A549 (cell line): ENCODE data around the gene INPP5A. TPM values are rescaled to one million over a fixed set of nuclear protein-coding genes. Genes with fewer than 3 reads are reported as not detected.

Source experiments
- ATAC-seq, 2 experiments: fragments of 200-7000 bp in 1 of 2; fragments of >200 bp in 1 of 2; cut with Nextera tagmentation in 1 of 2; cut with Tn5 transposase in 1 of 2; 3 replicates each; pipeline versions ENCODE4 v1.8.0 to v1.9.1; 2018 to 2020; ENCODE audit warnings: mild to moderate bottlenecking in 1 of 2, moderate library complexity in 1 of 2
- CTCF ChIA-PET: fragments of 300-600 bp; sonication (Branson Sonifier 250); formaldehyde crosslinking; extraction: SDS; loops from one replicate; lab custom pipeline; 2021; ENCODE audit warnings: antibody characterized with exemption, inconsistent platforms; lab: Yijun Ruan, JAX
- POLR2A ChIA-PET: fragments of 350-600 bp; formaldehyde crosslinking; extraction: SDS; loops from one replicate; lab custom pipeline; 2021; ENCODE audit warnings: antibody characterized with exemption, inconsistent platforms; lab: Yijun Ruan, JAX
- DNase-seq, 2 experiments: peaks; one replicate each; pipeline versions ENCODE4 v3.0.0 to v3.0.0-alpha.2; 2011 to 2016; ENCODE audit warnings: low read depth in 1 of 2, low spot score in 1 of 2
- FAIRE-seq: peaks from 2 replicates; lab custom pipeline; 2011; peaks lifted over from hg19 to GRCh38; lab: Jason Lieb, UNC
- H3K27ac ChIP-seq, 2 experiments: fragments of >200 bp; sonication (Bioruptor Twin); formaldehyde crosslinking; 3 replicates each; pipeline ENCODE4 v1.5.1; 2016 to 2017
- H3K4me1 ChIP-seq: fragments of >200 bp; sonication (Bioruptor Twin); formaldehyde crosslinking; 3 replicates; pipeline ENCODE4 v1.6.1; 2016
- H3K4me2 ChIP-seq: fragments of >200 bp; sonication (Bioruptor Twin); formaldehyde crosslinking; 3 replicates; pipeline ENCODE4 v1.6.1; 2016
- H3K4me3 ChIP-seq: fragments of >200 bp; sonication (Bioruptor Twin); formaldehyde crosslinking; 3 replicates; pipeline ENCODE4 v1.5.1; 2016
- H3K9me3 ChIP-seq: fragments of >200 bp; sonication (Bioruptor Twin); formaldehyde crosslinking; 3 replicates; pipeline ENCODE4 v1.6.1; 2016
- CEBPB ChIP-seq, 2 experiments: fragments of >200 bp in 1 of 2; sonication (Bioruptor Twin) in 1 of 2; formaldehyde crosslinking in 1 of 2; IDR thresholded peaks; 2 replicates each; pipeline ENCODE4 v1.6.1; 2012 to 2016
- EP300 ChIP-seq, 2 experiments: fragments of >200 bp; sonication (Bioruptor Twin); formaldehyde crosslinking; IDR thresholded peaks; 2 replicates in 1 of 2; 3 replicates in 1 of 2; pipeline ENCODE4 v1.6.1; 2016 to 2017
- FOSL2 ChIP-seq, 2 experiments: fragments of 450-650 bp in 1 of 2; fragments of >200 bp in 1 of 2; sonication (Bioruptor Twin) in 1 of 2; formaldehyde crosslinking; IDR thresholded peaks; 2 replicates each; pipeline versions ENCODE4 v1.5.0 to v1.6.1; 2016 to 2020; ENCODE audit warnings: mild to moderate bottlenecking in 1 of 2, moderate library complexity in 1 of 2
- HEYL ChIP-seq: fragments of 250-450 bp; sonication (Bioruptor Pico); IDR thresholded peaks from 2 replicates; pipeline ENCODE4 v1.8.0; 2021; ENCODE audit warnings: mild to moderate bottlenecking, moderate library complexity
- HOXB13 ChIP-seq: fragments of 250-450 bp; sonication (Bioruptor Pico); IDR thresholded peaks from 2 replicates; pipeline ENCODE4 v1.5.0; 2020; ENCODE audit warnings: low read depth, mild to moderate bottlenecking, moderate library complexity
- HOXB5 ChIP-seq: fragments of 250-450 bp; sonication (Bioruptor Pico); IDR thresholded peaks from 2 replicates; pipeline ENCODE4 v1.5.0; 2020; ENCODE audit warnings: mild to moderate bottlenecking, moderate library complexity
- KDM1A ChIP-seq: fragments of 200-600 bp; sonication (generic); IDR thresholded peaks from 2 replicates; pipeline ENCODE4 v1.6.1; 2016; ENCODE audit warnings: low read depth, mild to moderate bottlenecking
- KDM5A ChIP-seq: fragments of 200-600 bp; sonication (generic); IDR thresholded peaks from 2 replicates; pipeline ENCODE4 v1.6.1; 2016; ENCODE audit warnings: antibody characterized with exemption, mild to moderate bottlenecking
- NR3C1 ChIP-seq: fragments of >200 bp; sonication (Bioruptor Twin); formaldehyde crosslinking; IDR thresholded peaks from 3 replicates; pipeline ENCODE4 v1.6.1; 2017
- RNF2 ChIP-seq: fragments of 200-600 bp; sonication (generic); IDR thresholded peaks from 2 replicates; pipeline ENCODE4 v1.6.1; 2016; ENCODE audit warnings: low read depth, mild to moderate bottlenecking, antibody characterized with exemption, moderate library complexity, borderline replicate concordance
- SMC3 ChIP-seq: fragments of >200 bp; sonication (Bioruptor Twin); formaldehyde crosslinking; IDR thresholded peaks from 3 replicates; pipeline ENCODE4 v1.6.1; 2018; ENCODE audit warnings: inconsistent platforms
- SREBF2 ChIP-seq: fragments of 450-650 bp; IDR thresholded peaks from 2 replicates; pipeline ENCODE4 v1.6.1; 2014; ENCODE audit warnings: mild to moderate bottlenecking, moderate library complexity
- TP53 ChIP-seq: fragments of 250-450 bp; sonication (Bioruptor Pico); IDR thresholded peaks from 2 replicates; pipeline ENCODE4 v1.5.0; 2021; ENCODE audit warnings: mild to moderate bottlenecking, moderate library complexity
- ZNF302 ChIP-seq: fragments of 250-450 bp; sonication (Bioruptor Pico); IDR thresholded peaks from 2 replicates; pipeline ENCODE4 v1.9.0; 2021; ENCODE audit warnings: inconsistent platforms, mild to moderate bottlenecking, moderate library complexity
- WGBS: methylation state at CpG from one replicate; pipeline ENCODE4 v1.1.6; 2017; ENCODE audit errors: missing lambda C conversion rate; 5-methylcytosine and 5-hydroxymethylcytosine counted together
- polyA plus RNA-seq, 4 experiments: library from polyadenylated mRNA; depleted of rRNA in 3 of 4; stranded (reverse); fragments of >200 nt; fragmentation: RNase III in 1 of 4; extraction: RNeasy Plus Mini Kit Qiagen cat#74134 plus additional on column Dnase treatment in 1 of 4; gene quantifications; 2 replicates in 3 of 4; 3 replicates in 1 of 4; pipeline ENCODE4 v1.2.3, GENCODE V29; 2011 to 2017
- TF ChIP-seq, protein P1 (sequence below): IDR thresholded peaks from 2 replicates; pipeline ENCODE4 v1.6.1; 2012
- TF ChIP-seq, protein P2 (sequence below): fragments of 200-600 bp; sonication (generic); IDR thresholded peaks from 2 replicates; pipeline ENCODE4 v1.6.1; 2016; ENCODE audit warnings: antibody characterized with exemption, mild to moderate bottlenecking, moderate library complexity
- TF ChIP-seq, protein P3 (sequence below): IDR thresholded peaks from 2 replicates; pipeline ENCODE4 v1.6.1; 2012; ENCODE audit warnings: low read depth, borderline replicate concordance
- TF ChIP-seq, protein P4 (sequence below): fragments of >200 bp; sonication (Bioruptor Twin); formaldehyde crosslinking; IDR thresholded peaks from 3 replicates; pipeline ENCODE4 v1.5.1; 2016
- TF ChIP-seq, protein P5 (sequence below): fragments of 450-650 bp; IDR thresholded peaks from 2 replicates; pipeline ENCODE4 v1.6.1; 2014; ENCODE audit warnings: antibody characterized with exemption
- TF ChIP-seq, protein P6 (sequence below): fragments of 250-450 bp; sonication (Bioruptor Pico); IDR thresholded peaks from 2 replicates; pipeline ENCODE4 v1.5.0; 2020; ENCODE audit warnings: low read depth, mild to moderate bottlenecking, moderate library complexity
- TF ChIP-seq, protein P7 (sequence below): fragments of >200 bp; sonication (Bioruptor Twin); formaldehyde crosslinking; IDR thresholded peaks from 2 replicates; pipeline ENCODE4 v1.6.1; 2016

INPP5A gene
- polyA plus RNA-seq, 2 of the 4 experiments (the other 2 are of a cell fraction) = 13.7 to 15.1 TPM

DNA sequence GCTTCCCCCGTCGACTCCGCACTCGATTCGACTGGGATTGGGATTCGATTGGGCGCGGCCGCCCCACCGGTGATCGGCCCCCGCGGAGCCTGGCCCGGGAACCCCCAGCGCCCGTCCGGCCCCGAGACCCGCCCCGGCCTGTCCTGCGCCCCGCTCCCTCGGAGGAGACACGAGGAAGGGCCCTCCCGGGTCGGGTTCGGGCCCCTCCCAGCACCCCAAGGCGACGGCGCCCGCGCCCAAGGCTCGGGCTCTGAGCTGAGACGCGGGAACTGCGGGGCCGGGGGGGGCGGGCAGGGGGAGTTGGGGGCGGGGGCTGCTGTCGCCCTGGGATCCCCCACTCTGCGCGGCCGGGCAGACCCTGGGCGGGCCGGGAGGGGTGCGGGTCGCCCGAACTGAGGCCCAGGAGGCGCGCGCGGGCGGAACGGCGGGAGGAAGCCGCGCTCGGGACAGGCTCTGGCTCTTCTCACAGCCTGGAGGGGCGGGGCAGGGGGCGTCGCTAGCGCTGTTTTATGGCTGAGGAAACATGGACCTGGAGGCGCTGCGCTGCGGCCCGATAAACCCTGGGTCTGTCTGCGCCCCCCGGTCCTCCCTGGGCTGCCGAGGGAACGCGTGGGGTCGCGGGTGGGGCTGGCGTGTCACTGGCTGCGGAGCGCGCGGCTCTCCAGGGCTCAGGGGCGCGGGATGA lies 250.1 kb downstream of the INPP5A start:
- CTCF ChIA-PET = interaction anchor here (0.7 to 4.6 kb wide), 2 partner anchors 19 to 133 kb away, joined by 3 to 41 read pairs; no protein-coding TSS in a partner anchor
- H3K27ac ChIP-seq = peak overlapping the region in 1 of 2 experiments; percentile 37; a peak in 1 of 6 replicates
- TF ChIP-seq NR3C1 = no peak
- TF ChIP-seq EP300 (IDR thresholded peaks at IDR 0.05) = no peak
- TF ChIP-seq FOSL2 (IDR thresholded peaks at IDR 0.05) = no peak
- no peak for TF ChIP-seq FOSL2 (CRISPR knock-in tag; IDR thresholded peaks at IDR 0.05)
- TF ChIP-seq, protein P1, sequence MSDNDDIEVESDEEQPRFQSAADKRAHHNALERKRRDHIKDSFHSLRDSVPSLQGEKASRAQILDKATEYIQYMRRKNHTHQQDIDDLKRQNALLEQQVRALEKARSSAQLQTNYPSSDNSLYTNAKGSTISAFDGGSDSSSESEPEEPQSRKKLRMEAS = no peak
- TF ChIP-seq HEYL (CRISPR knock-in tag) = no peak
- no peak for TF ChIP-seq KDM5A
- no peak for TF ChIP-seq HOXB13 (CRISPR knock-in tag)
- TF ChIP-seq, protein P2, sequence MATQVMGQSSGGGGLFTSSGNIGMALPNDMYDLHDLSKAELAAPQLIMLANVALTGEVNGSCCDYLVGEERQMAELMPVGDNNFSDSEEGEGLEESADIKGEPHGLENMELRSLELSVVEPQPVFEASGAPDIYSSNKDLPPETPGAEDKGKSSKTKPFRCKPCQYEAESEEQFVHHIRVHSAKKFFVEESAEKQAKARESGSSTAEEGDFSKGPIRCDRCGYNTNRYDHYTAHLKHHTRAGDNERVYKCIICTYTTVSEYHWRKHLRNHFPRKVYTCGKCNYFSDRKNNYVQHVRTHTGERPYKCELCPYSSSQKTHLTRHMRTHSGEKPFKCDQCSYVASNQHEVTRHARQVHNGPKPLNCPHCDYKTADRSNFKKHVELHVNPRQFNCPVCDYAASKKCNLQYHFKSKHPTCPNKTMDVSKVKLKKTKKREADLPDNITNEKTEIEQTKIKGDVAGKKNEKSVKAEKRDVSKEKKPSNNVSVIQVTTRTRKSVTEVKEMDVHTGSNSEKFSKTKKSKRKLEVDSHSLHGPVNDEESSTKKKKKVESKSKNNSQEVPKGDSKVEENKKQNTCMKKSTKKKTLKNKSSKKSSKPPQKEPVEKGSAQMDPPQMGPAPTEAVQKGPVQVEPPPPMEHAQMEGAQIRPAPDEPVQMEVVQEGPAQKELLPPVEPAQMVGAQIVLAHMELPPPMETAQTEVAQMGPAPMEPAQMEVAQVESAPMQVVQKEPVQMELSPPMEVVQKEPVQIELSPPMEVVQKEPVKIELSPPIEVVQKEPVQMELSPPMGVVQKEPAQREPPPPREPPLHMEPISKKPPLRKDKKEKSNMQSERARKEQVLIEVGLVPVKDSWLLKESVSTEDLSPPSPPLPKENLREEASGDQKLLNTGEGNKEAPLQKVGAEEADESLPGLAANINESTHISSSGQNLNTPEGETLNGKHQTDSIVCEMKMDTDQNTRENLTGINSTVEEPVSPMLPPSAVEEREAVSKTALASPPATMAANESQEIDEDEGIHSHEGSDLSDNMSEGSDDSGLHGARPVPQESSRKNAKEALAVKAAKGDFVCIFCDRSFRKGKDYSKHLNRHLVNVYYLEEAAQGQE = no peak
- TF ChIP-seq HOXB5 = no peak
- TF ChIP-seq, protein P3, sequence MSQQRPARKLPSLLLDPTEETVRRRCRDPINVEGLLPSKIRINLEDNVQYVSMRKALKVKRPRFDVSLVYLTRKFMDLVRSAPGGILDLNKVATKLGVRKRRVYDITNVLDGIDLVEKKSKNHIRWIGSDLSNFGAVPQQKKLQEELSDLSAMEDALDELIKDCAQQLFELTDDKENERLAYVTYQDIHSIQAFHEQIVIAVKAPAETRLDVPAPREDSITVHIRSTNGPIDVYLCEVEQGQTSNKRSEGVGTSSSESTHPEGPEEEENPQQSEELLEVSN = no peak
- TF ChIP-seq KDM1A = no peak
- ATAC-seq = peak; percentile 45 to 72; a peak in 4 of 6 replicates
- H3K4me3 ChIP-seq = peak overlapping the region; percentile 35
- POLR2A ChIA-PET = no interaction called here
- DNase-seq = peak; percentile 43 to 47
- no peak for FAIRE-seq
- peaks cover 26% of the 10 kb centered on the region for H3K4me1 ChIP-seq
- no peaks in the 10 kb centered on the region for H3K9me3 ChIP-seq
- WGBS = 0% methylated on average over 3 of the region's 80 CpGs
- peak overlapping the region; percentile 95 for H3K4me2 ChIP-seq

DNA sequence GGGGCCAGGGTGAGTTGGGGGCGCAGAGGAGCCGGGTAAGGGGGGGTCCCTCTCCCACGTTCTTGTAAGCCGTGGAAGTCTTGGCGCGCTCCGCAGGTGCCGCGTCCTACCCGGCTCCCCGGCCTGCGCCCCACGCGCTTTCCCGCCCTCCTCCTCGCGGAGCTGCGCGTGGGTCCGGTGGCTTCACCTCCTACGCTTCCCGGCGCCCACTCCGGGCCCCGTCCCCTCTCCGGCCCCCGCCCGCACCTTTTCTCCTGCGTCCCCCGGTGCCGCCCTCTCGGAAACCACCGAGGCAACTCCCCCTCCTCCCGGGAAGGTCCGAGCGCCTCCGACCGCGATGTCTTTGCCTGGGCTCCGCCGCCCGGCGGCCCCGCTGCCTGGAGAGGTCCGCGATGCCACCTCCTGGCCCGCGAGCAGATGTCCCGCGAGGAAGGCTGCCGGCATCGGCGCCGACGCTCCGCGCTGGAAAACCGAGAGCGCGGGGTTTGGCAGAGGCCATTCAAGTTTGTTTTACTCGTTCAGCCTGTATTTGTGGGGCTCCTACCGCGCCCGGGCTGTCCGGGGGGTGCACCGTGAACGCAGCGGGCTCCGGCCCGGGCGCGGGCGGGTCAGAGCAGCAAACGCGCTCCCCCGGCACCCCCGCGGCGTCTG lies 250.7 kb downstream of the INPP5A start:
- ChIA-PET CTCF (interaction anchor here (0.7 to 4.6 kb wide), 2 partner anchors 18 to 133 kb away, joined by 3 to 41 read pairs; no protein-coding TSS in a partner anchor), POLR2A (no interaction called here)
- no peak overlapping the region for H3K27ac ChIP-seq
- 5% methylated on average over 31 of the region's 79 CpGs for WGBS
- no peaks in the 10 kb centered on the region for H3K9me3 ChIP-seq
- ATAC-seq (peak; percentile 41 to 70; a peak in 5 of 6 replicates), DNase-seq (peak; percentile 40 to 55), FAIRE-seq (no peak)
- H3K4me2 ChIP-seq = peak overlapping the region; percentile 95
- H3K4me1 ChIP-seq = peaks cover 26% of the 10 kb centered on the region
- peak overlapping the region; percentile 35 for H3K4me3 ChIP-seq
- TF ChIP-seq CEBPB (IDR thresholded peaks at IDR 0.05) = no peak
- peak; percentile 44; the same call in 2 of the 3 replicates for TF ChIP-seq SMC3
- TF ChIP-seq KDM5A = no peak
- TF ChIP-seq, protein P4, sequence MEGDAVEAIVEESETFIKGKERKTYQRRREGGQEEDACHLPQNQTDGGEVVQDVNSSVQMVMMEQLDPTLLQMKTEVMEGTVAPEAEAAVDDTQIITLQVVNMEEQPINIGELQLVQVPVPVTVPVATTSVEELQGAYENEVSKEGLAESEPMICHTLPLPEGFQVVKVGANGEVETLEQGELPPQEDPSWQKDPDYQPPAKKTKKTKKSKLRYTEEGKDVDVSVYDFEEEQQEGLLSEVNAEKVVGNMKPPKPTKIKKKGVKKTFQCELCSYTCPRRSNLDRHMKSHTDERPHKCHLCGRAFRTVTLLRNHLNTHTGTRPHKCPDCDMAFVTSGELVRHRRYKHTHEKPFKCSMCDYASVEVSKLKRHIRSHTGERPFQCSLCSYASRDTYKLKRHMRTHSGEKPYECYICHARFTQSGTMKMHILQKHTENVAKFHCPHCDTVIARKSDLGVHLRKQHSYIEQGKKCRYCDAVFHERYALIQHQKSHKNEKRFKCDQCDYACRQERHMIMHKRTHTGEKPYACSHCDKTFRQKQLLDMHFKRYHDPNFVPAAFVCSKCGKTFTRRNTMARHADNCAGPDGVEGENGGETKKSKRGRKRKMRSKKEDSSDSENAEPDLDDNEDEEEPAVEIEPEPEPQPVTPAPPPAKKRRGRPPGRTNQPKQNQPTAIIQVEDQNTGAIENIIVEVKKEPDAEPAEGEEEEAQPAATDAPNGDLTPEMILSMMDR = peak; percentile 16; the same call in 1 of the 3 replicates
- TF ChIP-seq, protein P5, sequence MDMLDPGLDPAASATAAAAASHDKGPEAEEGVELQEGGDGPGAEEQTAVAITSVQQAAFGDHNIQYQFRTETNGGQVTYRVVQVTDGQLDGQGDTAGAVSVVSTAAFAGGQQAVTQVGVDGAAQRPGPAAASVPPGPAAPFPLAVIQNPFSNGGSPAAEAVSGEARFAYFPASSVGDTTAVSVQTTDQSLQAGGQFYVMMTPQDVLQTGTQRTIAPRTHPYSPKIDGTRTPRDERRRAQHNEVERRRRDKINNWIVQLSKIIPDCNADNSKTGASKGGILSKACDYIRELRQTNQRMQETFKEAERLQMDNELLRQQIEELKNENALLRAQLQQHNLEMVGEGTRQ = no peak
- no peak for TF ChIP-seq SREBF2
- TF ChIP-seq, protein P6, sequence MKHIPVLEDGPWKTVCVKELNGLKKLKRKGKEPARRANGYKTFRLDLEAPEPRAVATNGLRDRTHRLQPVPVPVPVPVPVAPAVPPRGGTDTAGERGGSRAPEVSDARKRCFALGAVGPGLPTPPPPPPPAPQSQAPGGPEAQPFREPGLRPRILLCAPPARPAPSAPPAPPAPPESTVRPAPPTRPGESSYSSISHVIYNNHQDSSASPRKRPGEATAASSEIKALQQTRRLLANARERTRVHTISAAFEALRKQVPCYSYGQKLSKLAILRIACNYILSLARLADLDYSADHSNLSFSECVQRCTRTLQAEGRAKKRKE (CRISPR knock-in tag) = no peak
- TF ChIP-seq RNF2 = no peak
- TF ChIP-seq, protein P2 = no peak
- no peak for TF ChIP-seq TP53 (CRISPR knock-in tag)
- TF ChIP-seq, protein P7, sequence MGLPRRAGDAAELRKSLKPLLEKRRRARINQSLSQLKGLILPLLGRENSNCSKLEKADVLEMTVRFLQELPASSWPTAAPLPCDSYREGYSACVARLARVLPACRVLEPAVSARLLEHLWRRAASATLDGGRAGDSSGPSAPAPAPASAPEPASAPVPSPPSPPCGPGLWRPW = no peak
- TF ChIP-seq ZNF302 (CRISPR knock-in tag) = no peak
